Progenitor cell of endocrine pancreas (in vitro differentiated cells): ENCODE measurements around the gene UNC93B1. TPM values are rescaled to one million over a fixed set of nuclear protein-coding genes. Genes with fewer than 3 reads are reported as not detected.

Experiments used
- DNase-seq: peaks from one replicate; pipeline ENCODE4 v3.0.0; 2021; ENCODE audit warnings: low spot score; ENCODE audit not compliant: unreplicated experiment
- H3K27ac Mint-ChIP-seq: 2 replicates; pipeline ENCODE4 v1.8.0; 2021; ENCODE audit warnings: mild to moderate bottlenecking, moderate library complexity, mixed read lengths
- H3K27me3 Mint-ChIP-seq: 2 replicates; pipeline ENCODE4 v1.8.0; 2021; ENCODE audit warnings: mixed read lengths
- H3K36me3 Mint-ChIP-seq: 2 replicates; pipeline ENCODE4 v1.8.0; 2022; ENCODE audit warnings: mixed read lengths; ENCODE audit not compliant: insufficient read depth
- H3K4me1 Mint-ChIP-seq: 2 replicates; pipeline ENCODE4 v1.8.0; 2021; ENCODE audit warnings: low read depth, mixed read lengths
- H3K4me3 Mint-ChIP-seq: 2 replicates; pipeline ENCODE4 v1.8.0; 2021; ENCODE audit warnings: low read depth, mild to moderate bottlenecking, moderate library complexity, mixed read lengths
- H3K9me3 Mint-ChIP-seq: 2 replicates; pipeline ENCODE4 v1.8.0; 2021; ENCODE audit warnings: low read depth, mixed read lengths
- CTCF ChIP-seq: fragments of 200-600 bp; sonication (generic); IDR thresholded peaks from one replicate; pipeline ENCODE4 v1.5.0; 2021; ENCODE audit warnings: antibody characterized with exemption, mild to moderate bottlenecking; ENCODE audit not compliant: unreplicated experiment
- total RNA-seq: library from RNA; stranded (reverse); gene quantifications from 2 replicates; pipeline ENCODE4 v1.2.1, GENCODE V29; 2021

The UNC93B1 gene
- total RNA-seq, 1 donor from 2014 or later: 8.0 TPM

- TF ChIP-seq CTCF: no peak
- Mint-ChIP-seq H3K36me3 (no peaks in the 10 kb centered on the region), H3K27me3 (no peaks in the 10 kb centered on the region), H3K4me3 (no peak overlapping the region), H3K4me1 (peaks cover 18% of the 10 kb centered on the region), H3K9me3 (no peaks in the 10 kb centered on the region), H3K27ac (no peak overlapping the region)
- DNase-seq: no peak
Observed at GRCh38 chr11:68017980-68018729, 14.3 kb upstream of the UNC93B1 start.

GRCh38 chr11:68016904-68017817, 13.3 kb upstream of the UNC93B1 start:
- Mint-ChIP-seq H3K4me3 (no peak overlapping the region), H3K9me3 (no peaks in the 10 kb centered on the region), H3K4me1 (peaks cover 18% of the 10 kb centered on the region), H3K36me3 (no peaks in the 10 kb centered on the region), H3K27ac (peak overlapping the region; percentile 71), H3K27me3 (no peaks in the 10 kb centered on the region)
- TF ChIP-seq CTCF: no peak
- DNase-seq: no peak

DNA sequence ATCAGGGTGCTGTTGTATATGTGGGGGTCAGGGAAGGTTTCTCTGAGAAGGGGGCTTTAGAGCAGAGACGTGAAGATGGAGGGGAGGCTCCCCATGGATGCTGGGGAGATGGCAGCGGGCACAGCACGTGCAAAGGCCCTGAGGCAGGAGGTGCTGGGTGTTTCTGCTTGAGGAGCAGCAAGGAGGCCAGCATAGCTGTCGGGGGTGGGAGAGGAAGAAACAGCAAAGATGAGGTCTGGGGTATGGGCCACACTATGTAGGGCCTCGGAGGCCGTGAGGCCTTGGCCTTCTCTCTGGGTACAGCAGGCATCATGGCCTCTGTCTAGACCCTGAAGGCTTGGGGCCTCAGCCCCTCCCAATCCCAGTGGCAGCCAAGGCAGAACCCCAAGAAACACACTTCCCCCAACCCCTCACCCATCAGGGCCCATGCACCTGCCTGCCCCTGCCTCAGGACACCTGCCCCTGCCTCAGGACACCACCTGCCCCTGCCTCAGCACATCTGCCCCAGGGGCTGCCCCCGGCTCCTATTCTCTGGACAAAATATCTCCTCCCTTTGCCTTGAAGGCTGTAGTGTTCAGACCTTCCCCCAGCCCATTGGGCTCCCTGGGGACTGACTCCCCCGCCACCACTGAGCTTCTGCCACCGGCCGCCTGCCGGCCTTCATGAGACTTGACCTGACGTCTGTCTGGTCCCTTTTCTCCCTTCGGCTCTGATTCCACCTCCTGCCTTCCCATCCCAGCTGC, 12.4 kb upstream of the UNC93B1 start:
- H3K27me3 Mint-ChIP-seq: no peaks in the 10 kb centered on the region
- no peak for TF ChIP-seq CTCF
- H3K9me3 Mint-ChIP-seq: no peaks in the 10 kb centered on the region
- no peaks in the 10 kb centered on the region for H3K36me3 Mint-ChIP-seq
- H3K4me1 Mint-ChIP-seq: peaks cover 18% of the 10 kb centered on the region
- no peak overlapping the region for H3K4me3 Mint-ChIP-seq
- no peak for DNase-seq
- H3K27ac Mint-ChIP-seq: peak overlapping the region; percentile 71

DNA sequence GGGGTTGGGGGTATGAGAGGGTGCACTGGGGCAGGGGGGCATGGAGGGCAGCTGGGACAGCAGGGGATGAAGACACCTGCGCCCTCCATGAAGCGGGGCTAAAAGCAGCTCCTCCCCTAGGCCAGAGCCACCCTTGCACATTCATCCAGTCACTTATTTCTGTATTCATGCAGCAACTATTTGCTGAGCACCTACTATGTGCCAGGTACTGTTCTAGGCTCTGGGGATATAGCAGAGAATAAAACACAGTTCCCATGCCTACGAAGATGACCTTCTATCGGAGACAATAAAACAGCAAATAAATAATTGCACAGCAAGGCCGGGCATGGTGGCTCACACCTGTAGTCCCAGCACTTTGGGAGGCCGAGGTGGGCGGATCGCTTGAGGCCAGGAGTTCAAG, 11.6 kb upstream of the UNC93B1 start:
- TF ChIP-seq CTCF: no peak
- Mint-ChIP-seq H3K4me1 (peaks cover 14% of the 10 kb centered on the region), H3K27ac (no peak overlapping the region), H3K27me3 (no peaks in the 10 kb centered on the region), H3K4me3 (no peak overlapping the region), H3K36me3 (no peaks in the 10 kb centered on the region), H3K9me3 (no peaks in the 10 kb centered on the region)
- no peak for DNase-seq

GRCh38 chr11:68014947-68015447, 11.1 kb upstream of the UNC93B1 start:
- DNase-seq: no peak
- Mint-ChIP-seq H3K9me3 (no peaks in the 10 kb centered on the region), H3K27me3 (no peaks in the 10 kb centered on the region), H3K4me1 (peaks cover 16% of the 10 kb centered on the region), H3K36me3 (no peaks in the 10 kb centered on the region), H3K4me3 (no peak overlapping the region), H3K27ac (no peak overlapping the region)
- no peak for TF ChIP-seq CTCF
